SW480 (cell line): ENCODE data around the gene PAN2.
A peak's percentile ranks its signal among the peaks of the same experiment; 100 is the strongest.
"Not testable (repeated sequence)": the region's sequence is repeated elsewhere in the genome, so short reads cannot be mapped to it uniquely, and the experiment has no call there.

ENCODE experiments used
- DNase-seq: peaks from one replicate; pipeline ENCODE4 v3.0.0-alpha.2; 2016; ENCODE audit warnings: low spot score

PAN2 gene

GRCh38 chr12:56341616-56342015, 7.8 kb upstream of the PAN2 start:
- DNase-seq: no peak

DNA sequence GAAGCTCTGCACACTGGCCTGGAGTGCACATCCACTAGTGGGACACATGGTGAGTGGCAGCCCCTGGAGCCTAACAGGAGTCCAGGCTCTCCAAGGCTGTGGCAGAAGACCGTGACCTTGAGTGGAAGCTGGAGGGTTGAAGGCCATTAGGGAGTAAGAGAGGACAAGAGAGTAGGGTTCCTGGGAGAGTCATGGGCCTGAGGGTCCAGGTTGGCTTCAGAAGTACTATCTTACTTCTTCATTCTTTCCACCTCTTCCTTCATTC, 5.3 kb upstream of the PAN2 start:
- no peak for DNase-seq

- peak; percentile 92 for DNase-seq
Observed at GRCh38 chr12:56338308-56339157, 4.7 kb upstream of the PAN2 start, which contains the start of gene IL23A. Gene IL23A (plus strand): TSS chr12:56338884. CDS start chr12:56339045, 161 bp downstream.

DNA sequence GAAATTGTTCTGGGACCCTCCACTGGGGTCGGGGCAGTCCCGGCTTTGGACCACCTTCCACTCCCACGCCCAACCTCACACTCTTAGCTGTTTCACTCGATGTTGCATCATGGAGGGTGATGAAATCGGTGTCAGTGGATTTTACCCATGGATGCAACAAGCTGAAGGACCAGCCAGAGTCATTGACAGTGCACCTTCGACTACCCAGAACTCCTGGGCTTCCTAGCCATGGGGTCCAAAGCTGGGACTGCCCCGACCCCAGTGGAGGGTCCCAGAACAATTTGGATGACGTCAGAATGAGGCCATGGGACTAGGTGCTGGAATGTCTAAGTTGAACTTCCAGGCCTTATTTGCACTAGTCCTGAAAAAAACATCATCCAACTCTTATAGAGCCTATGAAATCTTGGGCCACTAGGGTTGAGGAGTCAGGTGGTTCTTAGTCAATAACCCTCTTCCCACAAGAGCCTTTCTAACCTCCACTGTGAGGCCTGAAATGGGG, 4.0 kb upstream of the PAN2 start:
- DNase-seq: no peak

DNA sequence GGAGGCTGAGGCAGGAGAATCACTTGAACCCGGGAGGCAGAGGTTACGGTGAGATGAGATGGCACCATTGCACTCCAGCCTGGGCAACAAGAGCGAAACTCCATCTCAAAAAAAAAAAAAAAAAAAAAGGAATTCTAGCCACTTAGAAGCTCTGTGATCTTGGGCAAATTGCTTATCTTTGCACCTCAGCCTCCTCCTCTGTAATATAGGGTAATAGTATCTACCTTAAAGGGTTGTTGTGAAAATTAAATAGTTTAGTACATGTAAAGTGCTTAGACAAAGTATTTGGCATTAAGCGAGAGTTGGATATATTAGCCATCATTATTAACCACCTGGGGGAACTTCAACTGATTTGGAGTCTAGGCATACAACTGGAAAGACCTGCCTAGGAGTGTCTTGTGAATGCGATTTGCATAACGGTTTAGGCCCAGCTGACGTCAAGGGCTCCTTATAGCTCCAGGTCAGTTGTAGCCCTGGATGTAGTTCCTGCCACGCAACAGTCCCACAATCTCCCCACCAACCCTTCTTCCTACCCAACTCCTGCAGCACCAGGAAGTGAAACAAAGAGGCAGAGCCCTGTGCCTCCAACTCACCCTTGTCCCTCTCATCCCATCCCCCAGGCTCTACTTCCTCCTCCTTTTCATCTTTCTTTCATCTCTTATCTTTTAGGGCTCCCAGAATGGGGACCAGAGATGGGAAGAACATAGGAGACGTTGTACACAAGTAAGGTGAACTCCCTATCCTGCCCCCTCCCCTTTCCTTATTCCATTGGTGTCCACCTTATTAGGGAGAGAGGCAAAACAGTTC, 2.8 kb upstream of the PAN2 start:
- no peak for DNase-seq

DNA sequence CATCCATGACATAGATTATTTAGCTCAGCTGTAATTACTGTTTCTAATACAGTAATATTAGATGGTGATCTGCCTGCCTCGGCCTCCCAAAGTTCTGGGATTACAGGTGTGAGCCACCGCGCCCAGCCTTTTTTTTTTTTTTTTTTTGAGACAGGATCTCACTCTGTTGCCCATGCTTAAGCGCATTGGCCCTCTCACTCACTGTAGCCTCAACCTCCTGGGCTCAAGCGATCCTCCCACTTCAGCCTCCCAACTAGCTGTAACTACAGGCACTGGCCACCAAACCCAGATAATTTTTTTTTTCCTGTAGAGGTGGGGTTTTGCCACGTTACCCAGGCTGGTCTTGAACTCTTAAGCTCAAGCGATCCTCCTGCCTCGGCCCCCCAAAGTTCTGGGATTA, 1.7 kb upstream of the PAN2 start:
- DNase-seq: not testable (repeated sequence)

DNA sequence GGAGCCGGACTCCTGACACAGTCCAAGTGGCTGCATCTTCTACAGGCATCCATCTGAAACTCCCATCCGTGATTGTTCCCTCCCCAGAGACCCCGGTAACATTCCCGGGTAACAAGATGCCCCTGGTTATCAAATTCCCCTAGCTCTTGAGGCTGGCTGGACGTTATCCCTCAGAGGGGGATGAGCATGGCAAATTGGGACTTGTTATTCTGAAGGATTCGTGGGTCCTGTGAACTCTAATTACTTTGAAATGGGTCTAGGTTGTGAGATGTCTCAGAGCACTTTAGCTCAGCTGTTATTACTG, 642 bp upstream of the PAN2 start:
- no peak for DNase-seq

GRCh38 chr12:56333197-56333678, 562 bp downstream of the PAN2 start:
- DNase-seq: peak; percentile 13

DNA sequence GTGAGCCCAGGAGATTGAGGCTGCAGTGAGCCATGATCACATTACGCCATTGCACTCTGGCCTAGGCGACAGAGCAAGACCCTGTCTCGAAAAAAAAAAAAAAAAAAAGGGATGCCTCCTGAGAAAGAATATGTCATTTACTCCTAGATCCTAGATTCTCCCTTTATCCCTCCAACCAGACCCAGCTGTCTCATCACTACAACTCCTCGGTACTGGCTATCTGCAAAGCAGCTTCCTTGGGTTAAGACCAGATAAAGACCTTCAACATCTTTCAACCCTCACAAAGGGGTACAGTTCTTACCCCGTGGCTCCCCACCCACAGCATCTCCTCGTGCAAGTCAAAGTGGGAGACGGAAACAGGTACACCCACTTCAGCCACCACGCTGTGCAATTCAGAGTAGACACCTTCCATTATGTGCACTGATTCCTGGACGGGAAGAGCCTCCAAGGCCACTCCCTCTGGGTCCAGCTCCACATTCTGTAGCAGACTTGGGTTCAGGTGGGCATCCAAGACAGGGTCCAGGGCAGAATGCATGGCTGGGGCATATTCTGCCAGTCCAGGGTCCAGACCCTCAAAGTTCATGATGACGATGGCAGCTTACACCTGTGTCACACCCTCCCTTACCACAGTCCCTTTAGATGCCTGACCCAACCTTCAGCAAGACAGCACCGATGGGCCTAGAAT, 1.1 kb downstream of the PAN2 start:
- no peak for DNase-seq

DNA sequence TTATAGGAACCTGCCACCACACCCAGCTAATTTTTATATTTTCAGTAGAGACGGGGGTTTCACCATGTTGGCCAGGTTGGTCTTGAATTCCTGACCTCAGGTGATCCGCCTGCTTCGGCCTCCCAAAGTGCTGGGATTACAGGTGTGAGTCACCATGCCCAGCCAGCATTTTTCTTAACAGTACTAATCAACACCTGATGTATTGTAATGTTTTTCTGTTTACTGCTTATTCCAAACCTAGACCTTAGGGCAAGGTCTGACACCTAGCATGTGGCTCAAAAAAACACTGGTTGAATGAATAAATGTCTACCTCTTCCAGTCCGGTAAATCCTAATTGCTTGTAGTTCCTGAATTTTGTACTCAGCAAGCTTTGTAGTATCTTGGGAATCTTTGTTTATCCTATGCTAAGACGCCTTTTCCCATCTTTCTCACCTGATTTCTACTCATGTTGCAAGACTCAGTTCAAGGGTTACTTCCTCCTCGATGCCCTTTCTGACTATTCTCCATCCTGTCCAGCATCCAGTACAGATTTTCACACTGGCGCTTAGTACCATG, 2.8 kb downstream of the PAN2 start:
- no peak for DNase-seq

- no peak for DNase-seq
Observed at GRCh38 chr12:56326533-56326932, 7.3 kb downstream of the PAN2 start.

- no peak for DNase-seq
Observed at GRCh38 chr12:56326126-56326525, 7.7 kb downstream of the PAN2 start.

DNA sequence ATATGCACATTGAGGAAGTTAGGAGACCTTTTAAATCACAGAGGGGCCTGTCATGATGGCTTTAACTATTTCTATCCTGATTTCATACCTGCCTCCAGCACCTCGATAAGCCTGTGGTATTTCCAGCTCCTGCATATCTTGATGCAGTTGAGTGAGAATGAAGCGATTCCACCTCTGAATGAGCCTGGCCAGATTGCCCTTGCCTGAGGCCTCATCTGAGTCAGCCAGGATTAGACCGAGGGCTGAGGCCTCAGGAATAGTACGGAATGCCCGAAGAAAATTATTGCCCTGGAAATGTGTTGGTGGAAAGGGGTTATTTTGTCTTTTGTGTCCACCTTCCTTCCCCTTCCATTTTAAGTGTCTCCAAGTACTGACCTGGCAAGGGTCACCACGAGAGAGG, 9.6 kb downstream of the PAN2 start:
- DNase-seq: no peak

GRCh38 chr12:56321610-56322009, 12.2 kb downstream of the PAN2 start:
- DNase-seq: not testable (repeated sequence)

GRCh38 chr12:56321027-56321426, 12.8 kb downstream of the PAN2 start:
- no peak for DNase-seq

DNA sequence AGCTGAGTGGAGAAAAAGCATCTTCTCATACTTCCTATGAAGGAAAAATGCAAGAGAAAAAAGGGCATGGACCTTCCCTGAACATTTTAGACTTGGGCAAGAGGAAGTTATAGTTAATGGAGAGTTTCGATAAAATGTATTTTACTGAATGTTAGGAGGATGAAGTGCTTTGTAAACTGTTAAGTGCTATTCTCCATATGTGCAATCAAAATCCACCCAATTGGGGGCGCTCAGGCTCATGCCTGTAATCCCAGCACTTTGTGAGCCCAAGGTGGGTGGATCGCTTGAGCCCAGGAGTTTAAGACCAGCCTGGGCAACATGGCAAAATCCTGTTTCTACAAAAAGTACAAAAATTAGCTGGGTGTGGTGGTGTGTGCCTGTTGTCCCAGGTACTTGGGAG, 16.1 kb downstream of the PAN2 start:
- no peak for DNase-seq

DNA sequence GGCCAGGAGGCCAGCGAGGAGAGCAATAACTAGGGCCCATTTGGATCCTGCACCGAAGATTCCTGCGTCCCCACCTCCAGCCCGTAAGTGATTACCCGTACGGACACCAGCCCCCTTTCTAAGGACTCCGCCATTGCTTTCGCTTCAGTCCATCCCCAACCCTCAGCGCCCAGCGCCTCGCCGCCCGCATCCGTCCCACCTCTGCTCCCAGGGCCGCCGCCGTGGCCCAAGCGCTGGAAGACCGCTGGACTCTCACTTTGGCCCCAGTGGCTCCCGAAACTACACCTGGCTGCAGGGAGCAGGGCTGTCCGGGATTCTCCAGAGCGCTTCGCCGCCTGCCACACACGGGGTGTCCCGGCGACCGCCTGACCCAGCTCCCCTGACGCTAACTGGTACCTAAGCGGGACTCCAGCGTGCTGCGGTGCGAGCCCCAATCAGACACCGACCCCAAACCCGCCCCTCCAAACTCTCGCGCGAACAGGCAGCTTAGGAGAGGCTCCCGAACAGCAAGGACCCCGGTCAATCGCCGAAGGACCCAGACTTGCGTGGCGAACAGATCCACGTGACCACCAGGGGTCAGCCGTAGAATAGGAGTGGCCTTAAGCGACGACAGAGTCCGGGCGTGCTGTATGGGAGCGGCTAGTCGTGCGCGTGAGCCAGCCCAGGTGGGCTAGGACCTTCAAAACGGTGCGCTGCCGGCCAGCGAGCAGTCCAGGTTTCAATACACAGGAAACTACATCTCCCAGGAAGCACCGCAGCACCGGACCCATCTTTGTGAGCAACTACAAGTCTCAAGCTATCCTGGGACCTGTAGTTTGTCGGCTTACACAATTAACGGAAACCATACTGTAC, 18.0 kb downstream of the PAN2 start, which contains the start of gene CNPY2:
Gene CNPY2, minus strand, starts transcription at position 367 of the 852 bp plus-strand sequence. CDS start 771 bp downstream, outside the sequence.
- peak; percentile 99 for DNase-seq

- peak; percentile 23 for DNase-seq
Observed at GRCh38 chr12:56315249-56315621, 18.6 kb downstream of the PAN2 start.

DNA sequence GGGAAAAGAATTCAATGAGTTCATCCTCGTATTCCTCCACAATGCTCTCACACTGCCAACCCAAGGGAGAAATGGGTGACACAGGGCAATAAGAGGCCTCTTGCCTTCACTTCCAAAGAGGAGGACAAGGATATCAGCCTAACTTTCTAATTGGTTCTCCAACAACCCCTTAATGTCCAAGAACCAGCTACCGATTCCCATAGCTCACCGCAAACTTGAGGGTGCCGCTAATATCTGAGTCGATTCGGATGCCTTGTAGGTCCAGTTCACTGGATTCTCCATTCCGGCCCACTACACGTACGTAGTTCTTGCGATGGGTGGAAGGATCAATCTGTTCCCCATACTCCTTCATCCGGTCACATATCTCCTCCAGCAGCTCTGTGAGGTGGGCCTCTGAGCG, 22.8 kb downstream of the PAN2 start:
- no peak for DNase-seq

- no peak for DNase-seq
Observed at GRCh38 chr12:56308714-56309113, 25.1 kb downstream of the PAN2 start.

DNA sequence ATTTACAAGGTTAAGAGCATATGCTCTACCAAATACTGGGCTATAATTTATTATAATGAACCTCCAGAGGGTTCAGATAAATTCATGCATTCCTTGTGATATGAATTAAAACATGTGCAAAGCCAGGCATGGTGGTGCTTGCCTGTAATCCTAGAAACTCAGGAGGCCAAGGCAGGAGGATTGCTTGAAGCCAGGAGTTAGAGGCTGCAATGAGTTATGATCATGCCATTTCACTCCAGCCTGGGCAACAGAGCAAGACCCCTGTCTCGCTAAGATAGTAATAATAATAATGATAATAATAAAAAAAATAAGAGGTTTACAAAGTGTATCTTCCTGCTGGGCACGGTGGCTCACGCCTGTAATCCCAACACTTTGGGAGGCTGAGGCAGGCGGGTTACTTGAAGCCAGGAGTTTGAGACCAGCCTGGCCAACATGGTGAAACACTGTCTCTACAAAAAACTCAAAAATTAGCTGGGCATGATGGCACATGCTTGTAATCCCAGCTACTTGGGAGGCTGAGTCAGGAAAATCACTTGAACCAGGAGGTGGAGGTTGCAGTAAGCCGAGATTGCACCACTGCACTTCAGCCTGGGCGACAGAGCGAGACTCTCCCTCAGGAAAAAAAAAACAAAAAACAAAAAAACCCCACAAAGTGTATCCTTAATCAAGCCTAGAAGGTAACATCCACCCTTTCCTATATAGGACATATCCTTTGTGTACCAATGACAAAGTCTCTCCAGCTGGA, 26.4 kb downstream of the PAN2 start:
- no peak for DNase-seq
